Measurements from ENCODE around the gene ASCC1.

GRCh38 chr10:72244573-72245038 is 28.5 kb upstream of the ASCC1 start:
- TF ChIP-seq POLR2AphosphoS5 (IDR thresholded peaks at IDR 0.05), result no peak
- no peak for TF ChIP-seq CTCF (IDR thresholded peaks at IDR 0.05)
- no peak for TF ChIP-seq EP300 (IDR thresholded peaks at IDR 0.05)
- TF ChIP-seq POLR2A (IDR thresholded peaks at IDR 0.05), result no peak

Measured in gastroesophageal sphincter (tissue), 3 donors.